Eye (tissue), 1 donor: Measurements from ENCODE around the gene KIF17.
"Not testable (repeated sequence)": the region's sequence is repeated elsewhere in the genome, so short reads cannot be mapped to it uniquely, and the experiment has no call there.

Source experiments
- DNase-seq: peaks from one replicate; pipeline ENCODE4 v3.0.0-alpha.2; 2015

Gene KIF17

DNA sequence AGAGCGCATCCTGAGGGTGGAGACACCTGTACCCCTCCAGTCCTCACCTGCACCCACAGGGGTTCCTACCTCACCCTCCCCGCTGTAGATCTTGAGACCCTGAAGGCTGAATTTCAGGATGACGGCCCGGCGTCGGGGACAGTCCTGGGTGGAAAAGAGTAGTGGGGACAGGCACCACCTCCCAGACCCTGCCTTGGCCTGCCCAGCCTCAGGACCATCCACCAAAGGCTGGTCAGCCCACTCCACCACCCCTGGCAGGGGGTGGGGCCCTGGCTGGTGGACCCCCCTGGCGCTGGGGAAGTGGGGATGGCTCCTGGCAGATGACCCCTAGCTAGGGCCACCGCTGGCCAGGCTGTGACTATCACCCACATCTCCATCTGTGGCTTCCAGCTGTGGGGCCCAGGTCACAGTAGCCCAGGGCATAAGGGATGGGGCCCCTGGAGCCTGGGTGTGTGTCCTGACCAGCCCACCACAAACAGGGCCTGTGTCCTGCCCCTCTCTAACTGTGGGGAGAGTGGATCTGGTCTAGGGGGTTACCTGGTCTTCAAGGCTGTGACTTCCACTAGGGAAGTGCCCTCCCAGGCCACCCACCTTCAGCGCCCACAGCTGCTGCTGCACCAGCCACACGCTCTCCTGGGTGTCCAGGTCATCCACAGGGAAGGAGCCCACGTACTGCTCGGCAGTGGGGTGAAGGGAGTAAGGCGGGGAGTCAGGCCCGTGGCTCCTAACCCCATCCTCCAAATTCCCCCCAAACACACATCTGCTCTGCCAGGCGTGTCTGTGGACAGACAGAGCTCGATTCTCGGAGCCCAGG, 9.3 kb upstream of the KIF17 start:
- no peak for DNase-seq

DNA sequence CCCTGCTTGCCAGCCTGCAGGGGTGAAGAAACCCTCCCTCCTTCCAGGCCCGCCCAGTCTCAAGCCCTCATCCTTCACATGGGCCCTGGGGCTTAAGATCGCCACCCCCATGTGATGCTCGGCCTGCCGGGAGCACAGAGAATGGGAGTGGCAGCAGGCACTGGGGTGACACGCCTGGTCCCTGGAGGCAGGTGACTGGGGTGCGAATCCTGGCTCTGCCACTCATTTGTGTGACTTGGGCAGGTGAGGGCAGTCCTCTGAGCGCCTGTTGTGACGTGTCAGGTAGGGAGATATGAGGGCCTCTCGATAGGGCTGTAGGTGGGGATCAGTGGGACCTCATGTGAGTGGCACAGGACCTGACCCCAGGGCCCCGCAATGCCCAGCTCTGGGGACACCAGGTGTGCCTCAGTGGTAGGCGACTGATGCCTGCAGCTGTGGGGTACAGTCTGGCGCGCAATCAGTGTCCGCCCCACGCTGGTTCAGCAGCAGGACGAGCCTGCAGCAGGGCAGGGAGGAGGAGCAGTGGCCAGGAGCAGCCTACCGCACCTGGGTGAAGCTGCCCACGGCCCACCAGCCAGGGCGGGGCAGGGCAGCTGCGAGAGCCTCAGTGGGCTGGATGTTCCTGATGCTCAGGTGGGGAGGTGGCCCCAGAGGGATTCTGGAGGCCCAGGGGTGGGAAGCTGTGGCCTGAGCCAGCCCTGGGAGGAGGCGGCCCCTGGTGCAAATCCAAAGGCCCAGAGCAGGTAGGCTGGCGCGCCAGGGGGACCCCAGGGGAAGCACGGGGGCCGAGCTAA, 8.5 kb upstream of the KIF17 start:
- DNase-seq = no peak

DNA sequence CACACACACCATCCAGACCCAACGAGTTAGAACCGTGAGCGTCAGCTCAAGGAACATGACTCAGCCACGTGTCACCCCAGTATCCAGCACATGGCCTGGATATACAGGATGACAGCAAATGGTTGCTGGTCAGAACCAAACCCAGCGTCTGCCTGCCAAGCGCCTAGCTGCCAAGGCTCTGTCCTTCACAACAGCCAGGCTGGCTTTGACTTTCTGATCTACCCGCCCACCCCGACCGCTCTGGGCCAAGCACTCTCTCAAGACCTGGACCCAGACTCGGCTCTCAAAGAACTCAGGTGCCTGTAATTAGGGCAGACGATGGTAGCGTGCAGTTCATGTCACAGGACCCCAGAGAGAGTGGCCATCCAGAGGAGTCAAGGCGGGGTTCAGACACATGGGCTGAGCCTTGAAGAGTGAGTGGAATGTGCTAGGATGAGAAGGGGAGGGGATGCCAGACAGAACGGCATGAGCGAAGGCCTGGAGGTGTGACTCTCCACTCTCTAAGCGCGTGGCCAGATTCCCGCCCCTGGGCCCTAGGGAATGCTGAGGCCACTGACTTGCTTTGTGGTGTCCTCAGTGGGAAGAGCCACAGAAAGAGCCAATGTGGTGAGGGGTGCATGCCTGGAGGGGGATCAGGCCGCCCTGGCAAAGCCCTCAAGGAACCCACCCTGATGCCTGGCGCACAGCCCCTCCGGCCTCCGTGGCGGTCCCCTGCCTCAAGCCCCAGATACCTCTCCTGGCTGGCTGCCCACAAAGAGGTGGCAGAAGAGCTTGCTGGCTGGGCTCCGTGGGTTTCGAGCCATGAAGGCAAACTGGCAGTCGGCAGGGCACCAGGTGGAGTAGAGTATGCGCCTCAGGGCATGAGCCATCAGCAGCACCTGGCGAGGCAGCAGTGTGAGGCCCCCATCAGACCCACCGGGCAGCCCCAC, 7.6 kb upstream of the KIF17 start:
- no peak for DNase-seq

GRCh38 chr1:20724364-20725188, 6.8 kb upstream of the KIF17 start:
- DNase-seq = no peak

GRCh38 chr1:20723537-20724363, 5.9 kb upstream of the KIF17 start:
- no peak for DNase-seq

DNA sequence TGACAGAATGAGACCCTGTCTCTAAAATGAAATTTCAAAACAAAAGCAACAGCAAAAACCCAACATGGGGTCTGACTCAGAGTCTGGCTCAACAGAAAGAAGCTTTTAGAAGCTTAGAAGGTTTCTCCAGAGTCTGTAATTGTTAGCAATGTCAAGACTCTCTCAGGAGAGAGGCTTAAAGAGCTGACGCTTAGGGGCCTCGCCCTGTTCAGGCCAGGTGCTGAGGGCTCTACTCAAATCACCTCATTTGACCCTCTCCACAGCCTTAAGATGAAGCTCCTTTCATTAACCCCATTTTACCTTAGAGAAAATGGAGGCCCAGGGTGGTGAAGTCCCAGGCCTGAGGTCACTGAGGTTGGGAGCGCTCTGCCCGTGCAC, 5.3 kb upstream of the KIF17 start:
- no peak for DNase-seq

DNA sequence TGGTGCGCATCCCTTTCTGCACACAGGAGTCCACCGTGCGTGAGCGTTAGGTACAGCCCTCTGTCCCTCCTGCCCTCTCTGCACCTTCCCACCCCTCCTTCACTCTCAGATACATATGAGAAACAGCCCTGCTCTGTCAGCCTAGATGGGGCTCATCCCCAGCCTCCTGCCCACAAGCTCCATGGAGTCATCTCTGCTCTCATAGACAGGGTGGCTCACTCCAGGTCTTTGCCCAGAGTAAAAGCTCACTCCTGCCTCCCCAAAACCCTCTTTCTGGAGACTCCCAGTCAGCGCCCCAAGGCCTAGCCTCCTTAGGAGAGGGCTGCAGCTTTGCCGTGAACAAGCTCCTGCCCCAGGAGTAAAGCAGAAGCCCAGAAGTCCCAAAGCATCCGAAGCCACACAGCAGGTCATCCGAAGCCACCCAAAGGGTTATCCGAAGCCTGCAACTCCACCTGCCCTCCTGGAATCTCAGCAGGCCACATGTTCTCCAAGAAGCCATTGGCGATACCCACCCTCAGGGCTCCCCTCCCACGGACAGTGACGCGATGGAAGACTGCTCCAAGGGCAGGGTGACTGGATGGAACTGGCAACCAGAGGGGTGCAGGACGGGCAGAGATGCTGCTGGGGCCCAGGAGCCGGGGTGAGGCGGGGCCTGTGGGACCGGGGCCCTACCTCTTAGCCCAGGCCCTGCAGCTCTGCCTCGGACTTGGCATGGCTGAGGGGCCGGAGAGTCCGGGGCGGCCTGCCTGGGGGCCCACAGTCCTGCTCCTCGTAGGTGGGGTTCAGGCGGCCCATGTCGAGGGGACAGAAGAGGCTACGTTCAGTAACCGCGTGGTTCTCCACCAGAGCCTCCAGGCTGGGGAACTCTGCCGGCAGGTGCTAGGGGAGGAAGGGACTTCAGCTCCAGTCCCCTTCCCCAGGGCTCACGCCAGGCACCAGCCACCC, 3.6 kb upstream of the KIF17 start:
- no peak for DNase-seq

DNA sequence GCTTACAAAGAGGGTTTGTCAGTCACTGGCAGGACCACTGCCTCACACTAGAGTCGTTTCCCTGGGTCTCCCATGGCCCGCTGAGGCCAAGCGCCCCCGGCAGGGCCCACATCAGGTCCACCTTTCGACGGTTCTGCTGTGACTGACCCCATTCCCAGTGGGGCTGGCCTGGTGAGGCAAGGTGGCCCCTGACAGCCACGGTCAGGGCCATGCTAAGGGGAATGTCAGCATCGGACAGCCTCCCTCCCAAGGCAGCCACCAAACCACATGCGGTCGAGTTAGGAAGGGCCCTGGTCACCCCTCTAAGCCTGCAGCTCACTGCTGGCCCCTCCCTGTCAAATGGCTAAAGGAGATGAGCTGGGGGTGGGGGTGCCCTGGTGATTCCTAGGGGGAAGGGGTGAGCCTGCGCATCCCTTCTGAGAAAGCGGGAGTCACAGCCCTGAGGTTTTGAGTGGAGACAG, 2.9 kb upstream of the KIF17 start:
- DNase-seq = no peak

DNA sequence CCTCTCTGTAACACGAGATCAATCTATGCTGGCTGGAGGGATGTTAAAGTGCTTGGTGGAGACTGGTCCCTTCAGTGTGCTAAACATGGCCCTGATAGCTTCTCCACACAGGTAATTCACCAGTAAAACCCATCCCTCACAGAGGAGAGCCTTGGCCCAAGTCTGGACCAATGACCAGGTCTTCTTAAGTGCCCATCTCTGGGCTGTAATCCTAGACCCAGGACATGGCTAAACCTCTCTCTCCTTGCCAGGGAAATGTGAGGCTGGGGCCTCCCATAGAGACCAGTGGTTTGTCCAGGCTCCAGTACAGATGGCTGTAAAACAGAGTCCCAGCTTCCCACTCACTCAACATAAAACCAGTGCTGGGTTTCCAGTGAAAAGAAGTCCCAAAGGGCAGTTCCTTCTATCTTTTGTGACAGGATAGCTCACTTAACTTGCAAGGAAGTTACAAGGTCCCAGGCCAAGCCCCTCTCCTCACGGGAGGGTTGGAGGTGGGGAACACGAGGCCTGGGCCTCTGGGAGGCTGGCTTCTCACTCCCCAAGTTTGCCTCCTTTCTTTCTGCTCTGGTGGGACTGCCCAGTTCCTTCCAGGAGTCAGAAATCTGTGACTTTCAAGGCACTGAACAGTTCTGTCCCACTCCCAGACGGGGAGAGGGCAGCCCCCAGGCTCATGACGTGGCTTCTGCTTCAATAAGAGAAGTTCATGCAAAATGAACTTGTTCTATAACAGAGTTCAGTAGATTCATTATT, 2.2 kb upstream of the KIF17 start:
- DNase-seq = no peak

- DNase-seq = no peak
Observed at GRCh38 chr1:20719261-20719660, 1.5 kb upstream of the KIF17 start.

DNA sequence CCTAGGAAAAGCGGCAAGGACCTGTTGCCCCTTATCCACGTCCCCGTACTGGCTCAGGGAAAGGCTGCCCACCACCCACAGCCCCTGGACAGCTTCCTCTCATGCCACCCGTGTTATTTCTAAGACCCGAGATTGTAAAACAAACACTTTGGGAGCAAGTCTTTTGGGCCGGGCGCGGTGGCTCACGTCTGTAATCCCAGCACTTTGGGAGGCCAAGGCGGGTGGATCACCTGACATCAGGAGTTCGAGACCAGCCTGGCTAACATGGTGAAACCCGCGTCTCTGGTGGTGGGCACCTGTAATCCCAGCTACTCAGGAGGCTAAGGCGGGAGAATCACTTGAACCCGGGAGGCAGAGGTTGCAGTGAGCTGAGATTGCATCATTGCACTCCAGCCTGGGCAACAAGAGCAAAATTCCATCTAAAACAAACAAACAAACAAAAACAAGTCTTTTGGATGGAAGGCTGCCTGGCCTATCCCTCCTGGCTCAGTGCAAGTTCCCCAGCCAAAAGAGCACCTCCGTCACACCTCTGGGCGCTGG, 606 bp upstream of the KIF17 start:
- DNase-seq = not testable (repeated sequence)

DNA sequence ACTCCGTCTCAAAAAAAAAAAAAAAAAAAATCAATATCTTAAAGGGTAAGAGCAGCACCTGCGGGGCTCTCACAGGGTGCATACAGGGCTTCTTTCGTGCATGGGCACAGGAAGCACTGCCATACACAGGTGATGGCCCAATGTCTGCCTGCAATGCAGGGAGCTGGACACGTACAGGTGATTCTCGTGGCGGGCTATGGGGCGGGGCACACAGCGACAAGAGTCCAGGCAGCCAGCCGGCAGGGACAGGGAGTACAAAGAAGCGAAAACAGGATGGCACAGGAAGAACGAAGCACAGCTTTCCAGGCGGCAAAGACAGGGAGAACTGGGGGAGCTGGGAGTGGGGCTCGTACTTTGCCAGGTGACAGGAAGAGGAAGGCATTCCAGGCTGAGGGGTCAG, 1.6 kb downstream of the KIF17 start:
- DNase-seq = no peak

DNA sequence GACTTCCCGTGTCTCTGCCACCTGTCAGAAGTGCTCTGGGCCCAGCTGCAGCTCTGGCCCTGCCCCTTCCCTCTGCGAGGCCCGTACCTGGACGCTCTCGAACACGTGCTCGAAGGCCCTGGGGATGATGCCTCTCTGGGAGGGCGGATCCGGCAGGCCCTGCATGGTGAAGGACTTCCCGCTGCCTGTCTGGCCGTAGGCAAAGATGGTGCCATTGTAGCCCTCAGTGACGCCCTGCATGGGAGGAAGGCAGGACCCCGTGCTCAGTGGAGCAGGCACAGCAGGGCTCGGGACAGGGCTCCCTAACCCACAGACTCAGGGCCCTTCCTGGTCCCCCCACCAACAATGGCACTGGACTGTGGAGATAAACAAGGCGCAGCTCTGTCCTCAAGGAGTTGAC, 2.4 kb downstream of the KIF17 start:
- DNase-seq = no peak

- no peak for DNase-seq
Observed at GRCh38 chr1:20713440-20713839, 4.4 kb downstream of the KIF17 start.

DNA sequence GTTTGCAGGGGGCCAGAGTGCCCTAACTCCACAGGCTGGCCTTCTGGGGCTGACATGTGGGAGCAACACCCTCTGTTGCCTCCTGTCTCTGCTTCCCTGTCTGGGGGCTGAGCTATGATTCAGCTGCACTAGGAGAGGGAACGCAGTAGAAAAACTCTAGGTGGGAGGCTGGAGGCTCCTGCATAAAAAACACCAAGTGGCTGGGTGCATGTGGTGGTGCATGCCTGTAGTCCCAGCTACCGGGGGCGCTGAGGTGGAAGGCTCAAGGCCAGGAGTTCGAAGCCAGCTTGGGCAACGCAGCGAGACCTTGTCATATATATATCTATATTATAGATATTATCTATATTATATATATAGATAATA, 5.6 kb downstream of the KIF17 start:
- no peak for DNase-seq

GRCh38 chr1:20711285-20712214, 6.3 kb downstream of the KIF17 start:
- peak; percentile 85 for DNase-seq

DNA sequence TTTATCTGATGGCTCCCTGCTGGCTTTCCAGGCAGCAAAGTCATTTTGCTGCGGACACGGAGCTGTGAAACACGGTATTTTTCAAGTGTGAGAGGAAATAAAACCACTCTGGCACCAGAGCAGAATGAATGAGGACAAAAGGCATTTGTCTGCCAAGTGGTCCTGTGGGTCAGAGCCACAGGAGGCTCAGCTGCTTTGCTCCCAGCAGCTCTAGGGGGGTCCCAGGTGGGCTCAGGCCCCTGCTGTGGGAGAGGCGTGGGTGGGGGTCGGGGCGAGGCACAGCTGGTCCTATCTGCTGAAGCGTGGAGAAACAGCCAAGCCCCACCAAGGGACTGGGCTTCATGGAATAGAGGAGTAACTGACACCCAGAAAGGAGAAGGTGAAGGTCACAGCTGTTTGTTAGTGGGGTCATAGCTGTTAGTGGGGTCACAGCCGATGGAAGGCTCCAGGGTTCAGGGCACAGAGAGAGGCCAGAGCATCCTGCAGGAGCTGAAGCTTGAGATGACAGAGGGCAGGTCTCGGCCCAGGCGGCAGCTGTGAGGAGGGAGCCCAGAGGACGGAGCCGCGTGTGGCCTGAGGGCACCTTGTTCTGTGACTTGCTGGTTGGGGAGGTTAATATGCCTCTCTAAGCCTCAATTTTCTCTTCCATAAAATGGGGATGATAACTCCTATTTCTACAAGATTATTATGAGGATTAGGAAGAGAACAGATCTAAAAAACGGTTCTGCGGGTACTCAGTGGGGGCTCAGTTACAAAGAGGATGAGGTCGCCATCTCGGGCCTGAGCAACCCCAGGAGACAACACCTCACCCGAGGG, 7.1 kb downstream of the KIF17 start:
- peak; percentile 67 for DNase-seq
